GM19351 (cell line): ENCODE results near the gene TREX2.

Source experiments
- ATAC-seq: cut with Tn5 transposase; IDR thresholded peaks from one replicate; pipeline ENCODE4 v1.9.1; 2021; ENCODE audit warnings: mild to moderate bottlenecking, moderate library complexity; ENCODE audit not compliant: unreplicated experiment

Gene TREX2

DNA sequence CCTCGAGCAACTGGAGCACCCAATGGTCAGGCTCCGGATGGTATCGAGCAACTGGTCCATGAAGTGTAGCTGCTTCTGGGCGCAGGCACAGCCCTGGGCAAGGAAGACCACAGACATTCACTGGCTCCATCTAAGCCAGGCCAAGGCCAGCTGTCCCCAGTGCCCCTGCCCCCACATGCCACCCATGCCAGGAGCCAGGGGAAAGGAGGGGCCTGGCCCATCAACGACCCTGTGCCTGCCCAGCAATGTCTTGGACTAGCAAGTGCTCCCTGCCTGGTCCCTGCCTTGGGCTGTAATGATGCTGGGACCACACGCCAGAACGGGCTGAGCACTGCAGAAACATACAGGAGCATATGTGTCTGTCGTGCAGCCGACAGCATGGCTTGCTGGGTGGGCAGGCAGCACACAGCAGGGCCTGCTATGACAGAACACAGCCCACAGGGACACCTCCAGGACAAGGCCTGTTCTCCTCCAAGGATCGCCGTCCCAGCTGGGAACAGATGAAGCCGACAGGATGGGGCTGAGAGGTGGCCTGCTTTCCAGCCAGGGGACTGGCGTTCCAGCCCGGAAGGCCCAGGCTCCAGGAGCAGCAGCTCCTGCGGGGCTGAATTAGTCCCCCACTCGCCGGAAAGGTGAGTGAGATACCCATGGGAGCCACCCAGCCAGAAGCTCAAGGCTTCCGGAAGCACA is 11.4 kb upstream of the TREX2 start:
- no peak for ATAC-seq

DNA sequence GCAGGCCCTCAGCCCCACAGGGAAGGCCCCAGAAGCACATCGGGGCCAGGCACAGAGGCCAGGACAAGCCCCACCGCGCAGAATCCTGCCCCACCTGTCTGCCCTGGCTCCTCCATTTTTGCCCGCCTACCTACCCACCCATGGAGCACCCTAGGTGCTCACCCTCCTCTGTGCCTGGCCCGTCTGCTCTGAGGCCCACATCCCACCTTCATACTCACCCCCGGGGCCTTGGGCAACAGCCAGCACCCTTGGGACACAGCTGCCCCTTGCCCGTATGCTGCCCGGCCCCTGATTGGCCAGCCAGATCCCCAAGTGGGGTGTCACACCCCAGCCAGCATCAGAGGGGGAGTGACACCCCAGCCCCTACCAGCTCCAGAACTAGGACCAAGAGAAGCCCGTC is 10.8 kb upstream of the TREX2 start:
- no peak for ATAC-seq

DNA sequence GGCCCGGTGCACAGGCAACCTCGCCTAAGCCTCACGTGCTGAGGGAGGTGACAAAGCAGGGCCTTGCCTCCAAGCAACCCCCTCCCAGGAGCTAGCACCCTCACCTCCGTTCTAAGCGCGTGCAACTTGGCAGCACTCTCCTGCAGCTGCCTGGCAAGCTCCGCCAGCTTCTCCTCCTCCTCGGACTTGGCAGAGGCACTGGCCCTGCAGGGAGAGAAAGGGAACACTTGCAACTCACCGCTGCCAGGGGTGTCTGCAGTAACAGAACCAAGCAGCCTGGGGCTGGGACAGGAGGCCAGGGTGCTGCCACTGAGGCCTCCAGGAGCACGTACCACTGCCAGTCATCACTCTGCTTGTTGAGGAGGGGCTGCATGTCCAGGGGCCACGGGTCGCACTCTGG is 10.3 kb upstream of the TREX2 start:
- ATAC-seq: no peak

DNA sequence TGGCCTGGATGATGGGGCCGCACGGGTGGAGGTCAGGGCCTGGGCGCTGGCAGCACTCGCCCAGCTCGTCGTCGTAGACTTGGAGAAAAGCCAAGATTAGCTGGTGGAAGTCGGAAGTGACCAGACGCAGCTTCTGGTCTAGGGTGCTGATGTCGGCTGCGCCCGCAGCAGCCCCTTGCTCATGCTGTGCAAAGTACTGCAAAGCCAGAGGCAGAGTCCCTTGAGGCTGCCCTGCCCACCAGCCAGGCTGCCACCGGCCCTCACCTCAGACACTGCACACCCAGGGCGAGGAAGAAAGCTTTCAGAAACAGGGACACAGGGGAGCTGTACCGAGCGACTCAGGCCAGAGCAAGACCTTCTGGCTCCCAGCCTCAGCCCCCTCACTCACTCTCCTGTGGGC is 9.7 kb upstream of the TREX2 start:
- no peak for ATAC-seq

DNA sequence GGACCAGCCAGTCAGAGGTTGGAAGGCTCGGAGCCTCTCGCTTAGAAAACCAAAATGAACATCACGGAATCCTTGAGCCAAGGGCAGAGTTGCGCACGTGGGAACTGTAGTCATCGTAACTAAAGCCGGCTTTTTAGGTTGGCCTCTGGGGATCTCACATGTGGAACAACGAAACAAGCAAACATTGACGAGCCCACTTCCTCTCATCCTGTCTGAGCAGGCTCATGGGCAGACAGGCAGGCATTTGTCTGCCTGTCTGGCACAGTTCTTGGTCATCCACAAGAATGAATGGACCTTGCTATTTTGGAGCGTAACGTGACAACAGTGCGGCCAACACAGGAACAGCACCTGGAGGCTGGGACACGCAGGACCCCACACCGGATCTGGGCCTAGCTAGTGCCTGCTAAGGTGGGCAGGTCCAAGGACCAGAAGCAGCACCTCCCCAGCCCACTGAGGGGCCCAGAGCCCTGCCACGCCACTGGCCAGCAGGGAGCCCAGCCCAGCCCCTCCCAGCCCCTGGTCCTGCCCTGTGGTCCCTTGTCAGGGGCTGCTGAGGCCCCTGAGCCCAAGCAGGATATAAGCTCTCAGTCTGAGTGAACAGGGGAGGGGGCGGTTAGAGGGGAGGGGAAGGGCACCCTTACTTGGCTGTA is 9.2 kb upstream of the TREX2 start:
- no peak for ATAC-seq

DNA sequence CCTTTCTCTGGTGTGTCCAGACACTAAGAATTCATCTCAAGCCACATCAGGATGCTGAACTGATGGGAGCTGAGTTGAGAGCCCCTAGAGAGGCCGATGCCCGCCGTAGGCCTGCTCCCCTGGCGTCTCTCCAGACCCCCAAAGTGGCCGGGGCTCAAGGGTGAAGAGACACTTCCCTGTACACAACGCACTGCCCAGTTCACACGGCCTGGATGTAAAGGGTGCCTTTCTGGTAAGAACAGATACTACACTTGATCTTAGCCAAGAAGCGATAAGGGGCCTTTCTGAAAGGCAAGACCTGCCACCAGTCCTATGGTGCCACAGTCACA is 5.1 kb upstream of the TREX2 start:
- ATAC-seq: no peak

DNA sequence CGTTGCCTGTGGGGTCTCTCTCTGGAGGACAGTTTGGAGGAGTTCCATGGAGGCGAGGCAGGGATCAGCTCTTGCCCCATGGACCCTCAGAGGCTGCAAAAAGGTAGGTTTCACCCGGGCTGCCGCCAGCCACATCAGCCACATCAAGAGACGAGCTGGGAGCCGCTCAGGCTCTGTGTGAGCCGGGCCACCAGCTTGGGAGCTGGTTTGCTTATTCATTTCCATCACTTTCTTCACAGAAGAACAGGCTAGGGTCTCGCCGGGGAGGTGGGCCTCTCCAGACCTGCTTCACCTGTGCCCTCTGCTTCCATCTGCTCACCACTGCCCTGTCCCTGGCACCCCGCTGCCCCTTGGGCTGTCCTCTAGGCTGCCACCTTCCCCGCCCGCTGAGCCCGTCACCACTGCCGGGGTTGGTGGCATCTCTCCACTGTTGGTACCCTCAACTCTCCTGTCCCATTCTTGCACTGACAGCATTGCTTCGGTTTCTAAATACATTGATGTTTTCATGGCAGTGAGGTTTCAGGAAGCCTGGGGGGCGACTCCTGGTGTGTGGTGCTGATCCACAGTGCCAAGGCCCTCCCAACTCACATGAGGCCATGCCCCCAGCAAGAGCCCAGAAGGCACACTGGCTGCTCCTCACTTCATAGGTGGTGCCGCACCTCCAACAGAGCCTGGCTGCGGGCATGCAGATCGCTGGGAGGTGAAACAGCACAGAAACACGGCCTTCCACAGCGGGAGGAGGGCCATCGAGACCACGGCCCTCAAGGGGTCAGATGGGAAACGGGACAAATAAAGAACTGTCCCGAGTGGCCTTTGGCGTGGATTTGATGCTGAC is 4.5 kb upstream of the TREX2 start:
- ATAC-seq: no peak

DNA sequence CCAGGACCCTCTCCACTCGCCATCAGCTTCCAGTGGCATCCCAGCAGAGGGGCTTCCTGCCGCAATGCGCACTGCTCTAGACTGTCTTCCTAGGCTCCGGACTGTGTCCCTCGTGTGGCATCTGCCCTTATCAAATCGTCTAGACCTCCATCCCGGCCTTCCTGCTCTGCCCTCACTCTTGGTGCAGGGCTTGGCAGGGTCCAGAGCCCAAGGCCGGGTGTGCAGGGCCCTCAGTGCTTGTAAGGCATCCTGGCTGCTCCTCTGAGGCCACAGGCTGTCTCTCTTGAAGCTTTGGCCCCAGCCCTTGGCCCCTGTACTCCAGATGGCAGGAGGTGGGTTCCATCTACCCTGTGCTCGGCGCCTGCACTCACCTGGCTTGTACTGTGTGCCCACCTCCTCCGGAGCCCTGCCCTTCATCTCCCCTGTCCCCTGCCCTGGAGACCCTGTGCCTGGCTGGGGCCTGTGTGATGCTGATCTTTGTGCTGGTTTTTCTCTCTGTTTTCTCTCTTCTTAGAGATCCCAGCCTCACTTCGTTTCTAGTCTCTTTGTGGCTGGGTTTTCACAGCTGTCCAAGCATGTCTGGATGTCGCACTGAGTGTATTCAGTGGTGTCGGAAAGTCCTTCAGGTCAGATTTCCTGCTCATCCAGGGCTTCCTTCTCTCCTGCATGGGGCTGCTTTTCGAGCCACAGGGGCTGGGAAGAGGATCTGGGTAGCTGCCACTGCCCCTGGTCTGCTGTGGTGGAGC is 3.7 kb upstream of the TREX2 start:
- ATAC-seq: no peak

DNA sequence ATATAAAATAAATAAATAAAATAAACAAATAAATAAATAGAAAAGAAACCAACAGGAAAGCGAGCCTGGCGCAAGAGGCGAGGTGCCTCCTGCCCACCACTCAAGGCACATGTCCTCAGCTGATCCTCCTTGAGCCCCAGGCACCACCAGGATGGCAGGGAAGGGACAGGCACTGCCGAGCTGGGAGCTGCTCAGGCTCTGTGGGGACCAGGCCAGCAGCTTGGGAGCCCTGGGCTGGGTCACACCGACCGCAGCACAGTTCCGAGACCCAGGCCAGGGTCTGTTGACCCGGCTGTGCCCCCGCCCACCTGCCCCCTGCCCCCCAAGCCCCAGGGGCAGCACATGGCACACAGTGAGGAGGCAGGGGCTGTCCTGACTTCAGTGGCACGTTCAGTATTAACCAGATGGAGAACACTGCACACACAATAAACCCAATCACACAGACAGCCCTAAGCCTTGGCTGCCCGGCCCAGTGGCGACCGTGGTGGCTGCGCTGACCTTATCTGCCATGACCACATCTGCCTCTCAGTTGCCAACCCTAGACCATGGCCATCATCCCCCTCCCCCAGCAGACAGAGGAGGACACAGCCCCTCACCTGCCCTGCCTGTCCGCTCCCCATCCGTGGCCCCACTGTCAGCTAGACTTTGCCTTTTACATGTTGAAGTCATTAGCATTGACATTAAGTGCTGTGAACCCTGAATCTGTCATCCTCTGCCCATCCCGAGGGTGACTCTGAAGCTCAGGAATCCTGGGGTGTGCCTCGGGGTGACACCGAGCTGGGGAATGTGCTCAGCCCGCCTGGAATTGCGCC is 2.9 kb upstream of the TREX2 start:
- ATAC-seq: no peak

DNA sequence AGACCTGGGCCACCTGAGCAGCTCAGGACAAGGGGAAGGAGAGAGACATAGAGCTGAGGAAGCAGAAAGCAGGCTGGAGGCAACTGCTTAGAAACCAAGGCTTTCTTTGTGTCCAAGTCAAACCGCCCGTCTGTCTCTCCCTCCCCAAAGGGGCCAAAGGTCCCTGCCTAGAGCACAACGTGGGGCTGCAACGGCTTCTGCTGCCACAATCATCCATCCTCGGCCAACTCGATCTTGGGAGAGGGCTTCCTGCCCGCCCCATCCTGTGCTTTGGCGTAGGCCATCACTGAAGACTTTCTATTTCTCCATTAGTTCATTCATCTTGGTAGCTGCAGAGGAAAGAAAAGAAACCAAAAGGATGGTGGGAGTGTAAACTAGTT is 1.7 kb upstream of the TREX2 start:
- ATAC-seq: no peak

DNA sequence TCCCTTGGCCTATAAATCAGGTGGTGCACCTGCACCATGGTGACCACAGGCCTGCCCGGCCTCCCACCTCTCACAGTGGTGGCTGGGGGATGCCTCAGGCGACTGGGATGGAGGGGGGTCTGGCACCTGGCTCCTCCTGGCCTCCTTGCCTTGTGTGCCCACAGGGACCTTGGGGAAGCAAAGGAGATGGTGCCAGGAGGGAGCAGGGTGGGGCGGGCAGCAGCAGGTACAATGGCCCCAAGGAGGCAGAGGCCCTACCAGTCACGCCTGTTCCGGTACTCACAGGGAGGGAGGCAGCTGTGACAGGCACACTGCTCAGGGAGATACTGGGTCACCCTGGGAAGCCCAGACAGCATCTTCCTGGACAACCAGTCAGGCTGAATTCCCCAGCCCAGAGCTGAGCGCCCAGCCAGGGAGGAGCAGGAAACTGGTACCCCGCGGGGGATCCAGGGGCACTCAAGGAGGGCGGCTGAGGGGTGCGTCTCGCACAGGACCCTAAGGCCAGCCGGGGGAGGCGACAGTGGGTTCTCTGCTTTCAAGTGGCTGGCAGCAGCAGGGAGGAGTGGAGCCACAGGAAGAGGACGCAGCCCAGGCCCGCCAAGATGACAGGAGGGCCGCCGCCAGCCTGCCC is 1.2 kb upstream of the TREX2 start:
- ATAC-seq: no peak

DNA sequence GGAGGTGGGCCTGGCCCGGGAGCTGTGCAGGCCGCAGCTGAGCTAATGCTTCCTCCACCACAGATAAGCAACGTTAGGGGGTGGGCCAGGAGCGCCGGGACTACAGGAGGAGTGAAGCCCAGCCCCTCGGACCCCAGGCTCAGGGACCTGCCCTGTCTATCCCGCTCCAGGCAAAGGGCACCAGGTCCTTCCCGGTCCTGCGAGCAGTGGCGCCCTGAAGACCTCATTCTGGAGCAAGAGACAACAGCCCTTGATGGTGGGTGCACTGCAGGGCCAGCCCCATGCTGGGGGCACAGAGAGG is 730 bp upstream of the TREX2 start:
- ATAC-seq: no peak

DNA sequence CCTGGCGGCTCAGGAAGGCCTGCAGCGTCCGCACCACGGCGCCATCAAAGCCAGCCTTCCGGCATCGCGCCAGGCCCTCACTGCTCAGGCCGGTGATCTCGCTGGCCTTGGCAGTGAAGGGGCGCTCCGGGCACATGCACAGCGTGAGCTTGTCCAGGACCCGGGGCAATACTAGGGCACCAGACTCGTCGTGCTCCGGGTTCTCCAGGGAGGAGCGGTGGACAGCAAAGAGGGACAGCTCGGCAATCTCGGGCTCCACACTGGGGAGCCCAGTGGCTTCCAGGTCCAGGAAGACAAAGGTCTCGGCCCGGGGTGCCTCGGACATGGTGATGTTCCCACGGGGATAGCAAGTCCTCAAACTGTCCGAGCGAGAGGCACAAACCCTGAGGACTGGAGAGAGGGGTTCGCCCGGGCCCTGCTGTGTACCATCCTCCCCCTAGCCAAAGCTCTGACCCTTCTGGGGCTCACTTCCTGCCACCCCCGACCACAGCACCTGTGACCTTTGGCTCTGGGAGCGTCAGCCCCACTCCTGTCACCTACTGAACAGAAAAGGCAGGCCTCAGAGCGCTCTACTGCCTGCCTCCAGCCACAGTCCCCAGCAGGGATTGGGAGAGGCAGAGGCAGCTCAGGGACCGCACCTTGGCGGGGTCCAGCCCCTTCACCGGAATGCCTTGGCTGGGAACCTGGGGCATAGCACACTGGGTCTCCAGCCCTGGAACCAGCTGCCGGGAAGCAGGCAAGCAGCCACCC is 575 bp downstream of the TREX2 start:
- ATAC-seq: no peak

DNA sequence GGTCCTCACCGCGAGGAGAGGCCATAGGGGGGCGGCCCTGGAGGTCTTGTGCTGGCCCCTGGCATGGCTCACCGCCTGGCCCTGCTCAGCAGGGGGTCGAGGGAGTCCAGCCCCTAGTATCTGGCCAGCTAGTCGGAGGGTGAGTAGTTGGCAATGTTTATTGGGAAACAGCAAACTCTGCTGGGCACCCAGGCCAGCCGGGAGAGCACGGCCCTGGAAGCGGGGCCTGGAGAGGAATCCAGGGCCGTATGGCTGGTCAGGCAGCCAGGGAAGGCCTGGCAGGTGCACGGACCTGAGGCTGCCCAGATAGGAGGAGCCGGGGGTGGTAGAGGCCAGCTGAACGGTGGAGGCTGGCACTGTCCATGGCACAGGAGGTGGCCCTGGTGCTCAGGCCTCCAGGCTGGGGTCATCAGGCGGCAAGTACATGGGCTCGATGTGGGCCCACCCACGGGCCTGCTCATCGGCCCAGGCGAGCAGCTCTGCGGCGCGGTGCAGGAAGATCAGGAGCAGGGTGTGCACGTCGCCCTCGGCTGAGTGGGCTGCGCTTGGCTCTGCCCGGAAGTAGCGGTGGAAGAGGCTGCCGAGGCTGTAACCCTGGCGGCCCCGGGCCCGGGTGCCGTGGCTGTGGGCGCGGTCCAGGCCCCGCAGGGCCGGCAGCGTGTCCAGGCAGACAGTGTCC is 1.4 kb downstream of the TREX2 start:
- ATAC-seq: no peak

DNA sequence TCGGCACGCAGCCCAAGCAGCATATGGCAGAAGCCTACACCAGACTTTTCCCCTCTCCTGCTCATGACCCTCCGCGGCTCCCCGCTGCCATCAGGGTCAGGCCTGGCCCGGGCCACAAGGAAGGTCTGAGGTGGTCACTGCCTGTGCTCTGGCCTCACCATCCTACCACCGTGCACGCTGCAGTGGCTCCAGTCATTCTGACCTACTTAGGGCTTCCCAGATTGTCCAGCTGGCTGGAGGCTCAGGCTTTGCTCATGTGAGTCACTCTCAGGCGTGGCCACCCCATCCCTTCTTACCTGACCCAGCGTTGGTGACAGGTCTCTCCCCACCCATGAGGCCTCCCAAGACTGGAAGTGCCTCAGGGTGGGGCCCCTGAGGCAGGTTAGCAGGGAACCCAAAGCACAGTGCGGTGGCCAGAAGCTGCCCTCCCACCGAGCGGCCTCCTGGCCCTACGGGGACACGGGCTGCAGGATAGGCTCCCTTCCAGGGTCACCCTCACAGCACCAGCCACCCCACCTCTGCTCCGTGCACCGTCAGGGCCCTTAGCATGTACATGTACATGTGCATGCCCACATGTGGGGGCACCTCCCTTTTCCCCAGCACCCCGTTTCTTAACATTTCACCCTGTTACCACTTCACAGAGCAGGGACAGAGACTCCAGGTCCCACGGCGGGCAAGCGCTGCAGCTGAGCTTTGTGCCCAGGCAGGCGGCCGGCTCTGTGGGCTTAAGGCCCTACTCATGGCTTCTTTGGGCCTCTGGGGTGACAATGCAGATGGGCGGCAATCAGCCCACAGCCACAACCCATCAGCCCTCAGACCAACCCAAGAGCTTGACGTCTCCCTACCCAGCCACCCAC is 2.2 kb downstream of the TREX2 start:
- ATAC-seq: no peak

DNA sequence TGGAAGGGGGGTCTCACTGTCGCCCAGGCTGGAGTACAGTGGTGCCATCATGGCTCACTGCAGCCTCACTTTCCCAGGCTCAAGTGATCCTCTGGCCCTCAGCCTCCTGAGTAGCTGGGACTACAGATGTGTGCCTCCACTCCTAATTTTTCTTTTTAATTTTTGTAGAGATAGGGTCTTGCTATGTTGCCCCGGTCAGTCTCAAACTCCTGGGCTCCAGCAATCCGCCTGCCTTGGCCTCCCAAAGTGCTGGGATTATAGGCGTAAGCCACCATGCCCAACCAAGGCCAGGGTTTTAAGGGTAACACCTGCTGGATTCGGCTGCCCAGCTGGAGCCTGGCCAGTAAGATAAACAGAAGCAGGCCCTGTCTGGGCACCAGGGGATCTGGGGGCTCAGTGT is 3.4 kb downstream of the TREX2 start:
- ATAC-seq: no peak

DNA sequence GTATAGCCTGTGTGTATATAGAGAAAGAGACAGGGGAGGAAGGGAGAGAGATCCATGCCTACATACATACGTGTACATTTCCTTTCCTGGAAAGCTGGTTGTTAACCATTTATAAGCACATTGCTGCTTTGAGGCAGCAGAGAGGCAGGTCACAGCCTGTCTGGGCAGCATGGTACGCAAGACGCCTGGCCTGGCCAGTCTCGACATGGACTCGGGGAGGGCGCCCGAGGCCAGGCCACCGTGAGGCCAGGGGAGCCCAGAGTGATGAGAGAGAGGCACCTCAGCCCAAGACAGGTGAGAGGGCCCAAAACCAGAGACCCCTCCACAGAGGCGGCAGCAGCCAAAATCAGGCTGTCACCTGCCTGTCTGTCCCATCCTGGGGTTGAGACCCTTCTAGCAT is 3.9 kb downstream of the TREX2 start:
- no peak for ATAC-seq

DNA sequence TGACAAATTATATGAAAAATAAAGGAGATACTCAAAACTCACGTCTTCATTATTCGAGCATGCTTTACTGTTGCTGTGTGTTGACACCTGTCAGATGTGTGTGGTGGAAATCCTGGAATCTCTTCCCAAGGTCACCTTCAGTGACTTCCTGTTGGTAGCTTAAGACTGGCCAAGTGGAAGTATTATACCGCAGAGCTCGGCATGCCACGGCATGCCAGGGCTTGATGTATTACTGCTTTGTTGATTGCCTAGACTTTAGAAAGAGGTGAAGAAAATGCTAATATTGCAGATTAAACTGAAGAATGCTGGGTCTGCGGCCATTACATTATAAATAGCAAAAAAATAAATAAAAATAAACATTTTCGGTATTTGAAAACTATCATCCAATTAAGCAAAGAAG is 4.6 kb downstream of the TREX2 start:
- ATAC-seq: no peak
